HG03439 (cell line): ENCODE results near the gene GPR146.
"Not testable (repeated sequence)": the region's sequence is repeated elsewhere in the genome, so short reads cannot be mapped to it uniquely, and the experiment has no call there.

Experiments used
- ATAC-seq: cut with Tn5 transposase; IDR thresholded peaks from one replicate; pipeline ENCODE4 v1.9.1; 2021; ENCODE audit warnings: mild to moderate bottlenecking, moderate library complexity; ENCODE audit not compliant: unreplicated experiment

Gene GPR146

GRCh38 chr7:1074018-1074417 lies 29.7 kb downstream of the GPR146 start:
- ATAC-seq = not testable (repeated sequence)

- no peak for ATAC-seq
These were observed 30.5 kb downstream of the GPR146 start for GRCh38 chr7:1074593-1075431.

- no peak for ATAC-seq
These were observed 32.1 kb downstream of the GPR146 start for GRCh38 chr7:1076184-1077072.

GRCh38 chr7:1078519-1078918 lies 34.2 kb downstream of the GPR146 start:
- no peak for ATAC-seq

- no peak for ATAC-seq
These were observed 34.6 kb downstream of the GPR146 start for GRCh38 chr7:1078985-1079384.

DNA sequence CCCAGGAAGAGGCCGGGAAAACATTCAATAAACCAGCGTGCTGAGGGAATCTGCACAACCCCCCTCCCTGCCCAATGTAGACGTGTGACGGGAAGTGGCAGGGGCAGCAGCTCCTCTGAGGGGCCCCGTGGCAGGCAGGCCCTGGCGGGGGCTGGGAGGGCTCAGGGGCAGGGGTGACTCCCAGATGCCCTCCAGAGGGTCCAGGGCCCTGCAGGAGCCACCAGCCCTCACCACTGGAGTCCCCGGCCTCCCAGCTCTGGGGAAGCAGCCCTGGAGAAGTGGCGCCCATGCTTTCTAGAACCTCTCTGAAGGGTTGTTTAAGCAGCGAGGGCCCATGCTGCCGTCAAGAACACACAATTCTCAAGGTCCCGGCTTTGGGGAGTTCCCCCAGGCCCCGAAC lies 35.2 kb downstream of the GPR146 start:
- ATAC-seq = no peak

GRCh38 chr7:1080252-1080920 lies 36.0 kb downstream of the GPR146 start:
- ATAC-seq = no peak

- no peak for ATAC-seq
These were observed 36.5 kb downstream of the GPR146 start for GRCh38 chr7:1080921-1081255.

GRCh38 chr7:1081336-1081735 lies 37.0 kb downstream of the GPR146 start:
- no peak for ATAC-seq

DNA sequence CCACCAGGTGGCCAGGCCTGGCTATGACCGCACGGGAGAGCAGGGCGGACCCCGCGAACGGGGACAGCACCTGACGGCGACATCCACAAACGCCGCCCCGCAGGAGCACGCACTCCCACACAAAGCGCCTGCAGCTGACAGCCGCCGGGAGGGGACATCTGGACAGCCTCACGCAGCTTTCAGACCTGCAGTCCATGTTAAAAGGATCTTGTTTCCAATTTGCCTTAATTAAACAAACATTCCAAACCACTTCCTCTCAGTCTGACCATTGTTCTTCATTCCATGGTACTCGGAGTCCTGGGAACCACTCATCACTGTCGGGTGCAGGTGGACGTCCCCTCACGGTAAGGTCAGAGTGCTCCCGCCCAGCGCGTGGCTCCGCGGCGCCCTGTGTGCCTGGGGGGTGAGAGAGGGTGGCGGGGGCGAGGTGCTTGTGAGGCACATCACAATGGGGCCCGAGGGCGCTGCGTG lies 37.6 kb downstream of the GPR146 start:
- no peak for ATAC-seq

- no peak for ATAC-seq
These were observed 39.6 kb downstream of the GPR146 start for GRCh38 chr7:1083729-1084657.

GRCh38 chr7:1085266-1085665 lies 40.9 kb downstream of the GPR146 start:
- no peak for ATAC-seq

DNA sequence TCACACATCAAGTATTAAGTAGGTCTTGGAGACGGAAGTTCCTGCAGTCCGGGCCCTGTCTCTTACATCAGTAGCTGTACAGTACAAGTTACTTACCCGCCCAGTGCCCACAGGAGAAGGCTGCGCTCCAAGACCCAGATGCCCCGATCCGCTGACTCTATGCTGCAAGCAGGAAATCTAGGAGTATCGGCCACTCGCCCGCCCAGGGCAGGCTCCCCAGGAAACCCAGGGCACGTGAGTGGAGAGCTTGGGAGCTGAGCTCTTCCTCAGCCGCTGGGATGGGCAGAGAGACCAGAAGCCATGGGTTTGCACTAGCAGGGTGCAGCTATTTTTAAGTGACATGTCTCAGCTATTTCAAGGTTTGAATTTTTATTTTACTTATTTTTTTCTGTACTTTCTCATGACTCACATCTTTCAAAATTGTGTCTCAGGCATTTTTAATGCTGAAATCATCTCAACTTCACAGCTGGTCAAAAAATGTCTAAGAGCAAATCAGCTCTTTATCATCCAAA lies 41.6 kb downstream of the GPR146 start:
- ATAC-seq = peak; percentile 1

- peak; percentile 68 for ATAC-seq
These were observed 42.5 kb downstream of the GPR146 start for GRCh38 chr7:1086588-1087464.

GRCh38 chr7:1087465-1087814 lies 43.1 kb downstream of the GPR146 start:
- no peak for ATAC-seq

GRCh38 chr7:1087952-1088920 lies 43.9 kb downstream of the GPR146 start, which contains the start of gene GPER1:
Gene GPER1, plus strand, starts transcription at chr7:1088113. Its CDS starts 3,616 bp downstream, at chr7:1091729.
- no peak for ATAC-seq

DNA sequence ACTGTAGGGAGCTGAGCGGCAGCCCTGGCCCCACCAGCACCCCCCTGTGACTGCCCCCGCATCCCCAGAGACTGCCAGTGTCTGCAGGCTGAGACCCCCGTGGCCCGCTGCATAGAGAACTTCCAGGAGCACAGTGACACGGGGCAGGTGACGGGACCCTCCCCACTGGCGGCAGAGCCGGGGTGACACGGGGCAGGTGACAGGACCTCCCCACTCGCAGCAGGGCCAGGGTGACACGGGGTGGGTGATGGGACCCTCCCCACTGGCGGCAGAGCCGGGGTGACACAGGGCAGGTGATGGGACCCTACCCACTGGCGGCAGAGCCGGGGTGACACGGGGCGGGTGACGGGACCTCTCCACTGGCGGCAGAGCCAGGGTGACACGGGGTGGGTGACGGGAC lies 45.9 kb downstream of the GPR146 start:
- ATAC-seq = no peak
